Brain microvascular endothelial cell (primary cell): ENCODE measurements around the gene APOBEC2.
A peak's percentile ranks its signal among the peaks of the same experiment; 100 is the strongest.
"Not testable (repeated sequence)": the region's sequence is repeated elsewhere in the genome, so short reads cannot be mapped to it uniquely, and the experiment has no call there.

Experiments
- DNase-seq: peaks from one replicate; pipeline ENCODE4 v3.0.0-alpha.2; 2020
- H3K27ac ChIP-seq: fragments of 250-450 bp; sonication (Bioruptor Pico); 2 replicates; pipeline ENCODE4 v1.5.1; 2020; ENCODE audit warnings: mild to moderate bottlenecking, moderate library complexity
- H3K27me3 ChIP-seq: fragments of 250-450 bp; sonication (Bioruptor Pico); replicated peaks from 2 replicates; pipeline ENCODE4 v1.5.1; 2020; ENCODE audit warnings: mild to moderate bottlenecking
- H3K36me3 ChIP-seq: fragments of 250-450 bp; sonication (Bioruptor Pico); replicated peaks from 2 replicates; pipeline ENCODE4 v1.5.1; 2020; ENCODE audit warnings: mild to moderate bottlenecking
- H3K4me3 ChIP-seq: 2 replicates; pipeline ENCODE4 v1.5.1; 2011; ENCODE audit warnings: low read depth, mild to moderate bottlenecking, control low read depth, low read length, moderate library complexity
- CTCF ChIP-seq: IDR thresholded peaks from 2 replicates; pipeline ENCODE4 v1.5.1; 2011; ENCODE audit warnings: low read depth, mild to moderate bottlenecking, moderate library complexity, low read length, control low read depth, inconsistent platforms; ENCODE audit errors: missing control alignments
- in situ Hi-C: cut with HindIII; loops from 2 replicates; pipeline ENCODE4 v1.10.0; 2017; ENCODE audit warnings: low sequenced_read_pairs, low pct_ligation_motif_present

The APOBEC2 gene

GRCh38 chr6:41053041-41053440 is at the start of gene APOBEC2:
APOBEC2 (plus strand) TSS chr6:41053202; CDS start chr6:41053348, 146 bp downstream.
- Histone ChIP-seq H3K27ac (no peak within 1 kb of the TSS), H3K36me3 (no peaks in the 10 kb centered on the region), H3K4me3 (no peak within 1 kb of the TSS), H3K27me3 (no peaks in the 10 kb centered on the region)
- no peak for TF ChIP-seq CTCF
- in situ Hi-C loops: no loop called here
- DNase-seq: no peak

GRCh38 chr6:41006217-41006616 is 46.8 kb upstream of the APOBEC2 start:
- peak; percentile 72 for TF ChIP-seq CTCF
- DNase-seq: peak; percentile 65
- H3K27ac ChIP-seq, H3K36me3 ChIP-seq, in situ Hi-C loops, H3K27me3 ChIP-seq, H3K4me3 ChIP-seq: not testable (repeated sequence)

- DNase-seq, H3K27ac ChIP-seq, in situ Hi-C loops, H3K36me3 ChIP-seq, H3K4me3 ChIP-seq, H3K27me3 ChIP-seq: not testable (repeated sequence)
Measured at GRCh38 chr6:41006980-41007379, 46.0 kb upstream of the APOBEC2 start.

- DNase-seq: no peak
- TF ChIP-seq CTCF: no peak
- in situ Hi-C loops: no loop called here
Measured at GRCh38 chr6:41008011-41008410, 45.0 kb upstream of the APOBEC2 start.

GRCh38 chr6:41009669-41010068 is 43.3 kb upstream of the APOBEC2 start:
- no peak for DNase-seq
- Histone ChIP-seq H3K27ac (no peak overlapping the region), H3K27me3 (no peaks in the 10 kb centered on the region), H3K36me3 (no peaks in the 10 kb centered on the region), H3K4me3 (no peak overlapping the region)
- in situ Hi-C loops: no loop called here
- no peak for TF ChIP-seq CTCF

More at GRCh38 chr6:41008011-41008410, 45.0 kb upstream of the APOBEC2 start:
- Histone ChIP-seq H3K27me3 (peaks cover 2% of the 10 kb centered on the region), H3K36me3 (no peaks in the 10 kb centered on the region), H3K27ac (no peak overlapping the region), H3K4me3 (no peak overlapping the region)

GRCh38 chr6:41011673-41012072 is 41.3 kb upstream of the APOBEC2 start:
- Histone ChIP-seq H3K27me3 (no peaks in the 10 kb centered on the region), H3K36me3 (no peaks in the 10 kb centered on the region), H3K4me3 (no peak overlapping the region), H3K27ac (no peak overlapping the region)
- in situ Hi-C loops: no loop called here
- TF ChIP-seq CTCF: no peak
- DNase-seq: no peak
